IMR-90 (cell line): ENCODE data around the gene C12orf56. TPM values are rescaled to one million over a fixed set of nuclear protein-coding genes. Genes with fewer than 3 reads are reported as not detected.

Experiments
- ATAC-seq: fragments of 200-7000 bp; cut with Tn5 transposase; 2 replicates; pipeline ENCODE4 v1.9.1; 2020; ENCODE audit warnings: low read depth, mild to moderate bottlenecking, moderate library complexity
- BruUV-seq: library from RNA; stranded (reverse); fragments of 400-500 nt; replicated peaks from 2 replicates; lab custom pipeline; 2021; lab: Mats Ljungman, UMichigan
- CTCF ChIA-PET: fragments of 300-600 bp; formaldehyde crosslinking; extraction: SDS; loops from one replicate; lab custom pipeline; 2021; ENCODE audit warnings: antibody characterized with exemption; lab: Yijun Ruan, JAX
- POLR2A ChIA-PET: fragments of 300-600 bp; sonication (Branson Sonifier 250); formaldehyde crosslinking; loops from one replicate; lab custom pipeline; 2022; ENCODE audit warnings: antibody characterized with exemption; ENCODE audit not compliant: unreplicated experiment; lab: Charles Lee
- DNase-seq: peaks from one replicate; pipeline ENCODE4 v3.0.0; 2013
- H2AFZ ChIP-seq: replicated peaks from 2 replicates; pipeline ENCODE3; 2013; ENCODE audit warnings: low read length, mild to moderate bottlenecking; ENCODE audit not compliant: poor library complexity
- H2AK5ac ChIP-seq: 2 replicates; pipeline ENCODE4 v1.6.1; 2013; ENCODE audit warnings: low read depth, low read length, inconsistent platforms
- H2AK9ac ChIP-seq: replicated peaks from 2 replicates; pipeline ENCODE3; 2013; ENCODE audit warnings: mild to moderate bottlenecking, low read depth, low read length, moderate library complexity; ENCODE audit not compliant: poor library complexity
- H2BK120ac ChIP-seq: 2 replicates; pipeline ENCODE4 v1.6.1; 2013; ENCODE audit warnings: low read depth, low read length, inconsistent platforms
- H2BK15ac ChIP-seq: 3 replicates; pipeline ENCODE4 v1.6.1; 2013; ENCODE audit warnings: low read depth, low read length, inconsistent platforms
- H2BK20ac ChIP-seq: 2 replicates; pipeline ENCODE4 v1.6.1; 2013; ENCODE audit warnings: low read depth, mild to moderate bottlenecking, inconsistent platforms, low read length, moderate library complexity
- H2BK5ac ChIP-seq: 2 replicates; pipeline ENCODE4 v1.6.1; 2013; ENCODE audit warnings: mild to moderate bottlenecking, low read depth, low read length, inconsistent platforms; ENCODE audit not compliant: poor library complexity, severe bottlenecking
- H3K14ac ChIP-seq: replicated peaks from 2 replicates; pipeline ENCODE4 v1.6.1; 2013; ENCODE audit warnings: low read depth, low read length, inconsistent platforms
- H3K18ac ChIP-seq: 2 replicates; pipeline ENCODE4 v1.6.1; 2013; ENCODE audit warnings: low read depth, low read length, control low read depth
- H3K23ac ChIP-seq: 2 replicates; pipeline ENCODE4 v1.6.1; 2013; ENCODE audit warnings: low read depth, low read length, inconsistent platforms
- H3K27ac ChIP-seq: 2 replicates; pipeline ENCODE4 v1.5.1; 2013; ENCODE audit warnings: mild to moderate bottlenecking, control low read depth, low read length; ENCODE audit not compliant: insufficient read depth
- H3K27me3 ChIP-seq: 2 replicates; pipeline ENCODE4 v1.6.1; 2013; ENCODE audit warnings: low read length; ENCODE audit not compliant: control insufficient read depth, insufficient read depth
- H3K36me3 ChIP-seq: 2 replicates; pipeline ENCODE4 v1.6.1; 2013; ENCODE audit warnings: low read length, mixed read lengths; ENCODE audit not compliant: control insufficient read depth, insufficient read depth
- H3K4ac ChIP-seq: 2 replicates; pipeline ENCODE4 v1.6.1; 2013; ENCODE audit warnings: low read depth, low read length, inconsistent platforms
- H3K4me1 ChIP-seq: 2 replicates; pipeline ENCODE4 v1.6.1; 2013; ENCODE audit warnings: low read length, mixed read lengths; ENCODE audit not compliant: control insufficient read depth, insufficient read depth
- H3K4me2 ChIP-seq: 2 replicates; pipeline ENCODE4 v1.6.1; 2013; ENCODE audit warnings: low read depth, mild to moderate bottlenecking, control low read depth, low read length, moderate library complexity
- H3K4me3 ChIP-seq: 2 replicates; pipeline ENCODE4 v1.5.1; 2013; ENCODE audit warnings: low read depth, mild to moderate bottlenecking, control low read depth, low read length, moderate library complexity; ENCODE audit not compliant: insufficient read depth
- H3K56ac ChIP-seq: 2 replicates; pipeline ENCODE4 v1.6.1; 2013; ENCODE audit warnings: low read length, inconsistent platforms; ENCODE audit not compliant: insufficient read depth; ENCODE audit errors: extremely low read depth
- H3K79me1 ChIP-seq, 2 experiments: 2 replicates each; pipeline ENCODE4 v1.6.1; 2013; ENCODE audit warnings: low read length in 2 of 2, inconsistent platforms in 1 of 2, low read depth in 1 of 2
- H3K9ac ChIP-seq: 2 replicates; pipeline ENCODE4 v1.6.1; 2013; ENCODE audit warnings: low read depth, low read length, control low read depth
- H3K9me1 ChIP-seq: 2 replicates; pipeline ENCODE4 v1.6.1; 2013; ENCODE audit warnings: low read length, inconsistent platforms; ENCODE audit not compliant: insufficient read depth
- H3K9me3 ChIP-seq: 2 replicates; pipeline ENCODE4 v1.6.1; 2013; ENCODE audit warnings: low read length; ENCODE audit not compliant: control insufficient read depth, insufficient read depth
- H4K20me1 ChIP-seq: 2 replicates; pipeline ENCODE4 v1.6.1; 2013; ENCODE audit warnings: low read length, inconsistent platforms; ENCODE audit not compliant: insufficient read depth
- H4K5ac ChIP-seq: 2 replicates; pipeline ENCODE4 v1.6.1; 2013; ENCODE audit warnings: mild to moderate bottlenecking, low read depth, low read length, control low read depth
- H4K8ac ChIP-seq, 2 experiments: 2 replicates each; pipeline ENCODE4 v1.6.1; 2013; ENCODE audit warnings: low read depth in 2 of 2, low read length in 2 of 2, control low read depth in 1 of 2, inconsistent platforms in 1 of 2
- H4K91ac ChIP-seq: 2 replicates; pipeline ENCODE4 v1.6.1; 2013; ENCODE audit warnings: low read depth, low read length, inconsistent platforms; ENCODE audit not compliant: insufficient read depth
- CHD1 ChIP-seq: IDR thresholded peaks from 2 replicates; pipeline ENCODE4 v1.6.1; 2012; ENCODE audit warnings: low read depth, low read length, improper control_type of control experiment
- FOS ChIP-seq: fragments of 150-350 bp; IDR thresholded peaks from 2 replicates; pipeline ENCODE4 v1.6.1; 2016; ENCODE audit warnings: low read depth, low read length
- MAFK ChIP-seq: IDR thresholded peaks from 2 replicates; pipeline ENCODE4 v1.6.1; 2012; ENCODE audit warnings: low read depth, low read length, improper control_type of control experiment
- MAZ ChIP-seq: IDR thresholded peaks from 2 replicates; pipeline ENCODE4 v1.6.1; 2012; ENCODE audit warnings: low read depth, mild to moderate bottlenecking, low read length, improper control_type of control experiment, moderate library complexity, borderline replicate concordance
- MXI1 ChIP-seq: IDR thresholded peaks from 2 replicates; pipeline ENCODE4 v1.6.1; 2012; ENCODE audit warnings: low read depth, mild to moderate bottlenecking, low read length, moderate library complexity, borderline replicate concordance
- NFE2L2 ChIP-seq: fragments of 150-350 bp; IDR thresholded peaks from 2 replicates; pipeline ENCODE4 v1.6.1; 2016; ENCODE audit warnings: low read depth, mild to moderate bottlenecking, low read length
- POLR2A ChIP-seq: IDR thresholded peaks from 2 replicates; pipeline ENCODE4 v1.6.1; 2012; ENCODE audit warnings: mild to moderate bottlenecking, low read depth, low read length
- RAD21 ChIP-seq: IDR thresholded peaks from 2 replicates; pipeline ENCODE4 v1.6.1; 2012; ENCODE audit warnings: low read length, improper control_type of control experiment
- WGBS, 2 experiments: methylation state at CpG; one replicate each; pipeline versions ENCODE4 v1.1.5 to v1.1.7; 2013; ENCODE audit warnings: missing lambda C conversion rate in 2 of 2; ENCODE audit not compliant: insufficient read length in 1 of 2; ENCODE audit errors: extremely low coverage in 2 of 2; 5-methylcytosine and 5-hydroxymethylcytosine counted together
- dilution Hi-C: fragments of 300-500 bp; cut with HindIII; formaldehyde crosslinking; loops from one replicate; pipeline ENCODE4 v1.14.3; 2018; ENCODE audit warnings: low sequenced_read_pairs; ENCODE audit not compliant: unreplicated experiment
- in situ Hi-C: fragments of 300-500 bp; cut with MboI; formaldehyde crosslinking; loops from 3 replicates; pipeline ENCODE4 v1.14.3; 2019; ENCODE audit warnings: low sequenced_read_pairs, inconsistent platforms, mixed read lengths
- intact Hi-C: fragments of 100-400 bp; cut with micrococcal nuclease; formaldehyde crosslinking; loops from 2 replicates; pipeline ENCODE4 v1.10.0; 2022
- polyA plus RNA-seq, 3 experiments: library from polyadenylated mRNA; depleted of rRNA; stranded (reverse); fragments of >200 nt; gene quantifications; 2 replicates each; pipeline ENCODE4 v1.2.3, GENCODE V29; 2012; ENCODE audit warnings: low replicate concordance in 1 of 3
- total RNA-seq: library from RNA; depleted of rRNA; stranded (reverse); fragments of >200 nt; gene quantifications from 2 replicates; pipeline ENCODE4 v1.2.3, GENCODE V29; 2012

Gene C12orf56
- total and polyA plus RNA-seq, 2 of the 4 experiments (the other 2 are of a cell fraction), result 0.09 TPM; not detected in 1

- DNase-seq (no peak), ATAC-seq (no peak)
- no peak overlapping the region for H3K9ac ChIP-seq
- peaks cover 10% of the 10 kb centered on the region for H3K27me3 ChIP-seq
- no peaks in the 10 kb centered on the region for H3K9me3 ChIP-seq
- H3K23ac ChIP-seq, result no peak overlapping the region
- H3K14ac ChIP-seq, result no peak overlapping the region
- H3K27ac ChIP-seq, result no peak overlapping the region
- no peak overlapping the region for H2AK9ac ChIP-seq
- no peak overlapping the region for H3K56ac ChIP-seq
- H2AK5ac ChIP-seq, result no peak overlapping the region
- dilution Hi-C loops, result loop anchor here (25.0 kb wide), 1 partner anchor 433 kb away; the partner anchor contains the start of gene SRGAP1
- ChIA-PET POLR2A (no interaction called here), CTCF (no interaction called here)
- H3K18ac ChIP-seq, result no peak overlapping the region
- H3K4ac ChIP-seq, result no peak overlapping the region
- no peak overlapping the region for H2BK5ac ChIP-seq
- no peak overlapping the region for H3K4me3 ChIP-seq
- H2BK120ac ChIP-seq, result no peak overlapping the region
- no peak overlapping the region for H2BK15ac ChIP-seq
- in situ Hi-C loops, result no loop called here
- no peaks in the 10 kb centered on the region for H4K20me1 ChIP-seq
- no peaks in the 10 kb centered on the region for H3K4me1 ChIP-seq
- H3K79me1 ChIP-seq, result no peaks in the 10 kb centered on the region
- WGBS, 2 experiments, result no CpG with 5 or more reads among the region's 1 CpG
- no peaks in the 10 kb centered on the region; the same call in 1 of the 2 replicates for H3K9me1 ChIP-seq
- no peaks in the 10 kb centered on the region for H3K36me3 ChIP-seq
- H4K91ac ChIP-seq, result no peak overlapping the region
- no peak for TF ChIP-seq POLR2A
- no peak for TF ChIP-seq MAZ
- no peak for TF ChIP-seq NFE2L2
- TF ChIP-seq FOS, result no peak
- TF ChIP-seq CHD1, result no peak
- no peak for TF ChIP-seq RAD21
- TF ChIP-seq MAFK, result no peak
- no peak for TF ChIP-seq MXI1
- BruUV-seq, result no TSS peak
- no peak overlapping the region for H4K8ac ChIP-seq
- H3K4me2 ChIP-seq, result no peak overlapping the region
- H2AFZ ChIP-seq, result no peak overlapping the region
- H4K5ac ChIP-seq, result no peak overlapping the region
- intact Hi-C loops, result no loop called here
- no peak overlapping the region for H2BK20ac ChIP-seq
These were observed 120.1 kb downstream of the C12orf56 start for GRCh38 chr12:64270411-64270810.
